Smooth muscle cell (in vitro differentiated cells): ENCODE results near the gene PRSS8. TPM values are rescaled to one million over a fixed set of nuclear protein-coding genes. Genes with fewer than 3 reads are reported as not detected.

Experiments
- DNase-seq: peaks from one replicate; lab custom pipeline; 2025; ENCODE audit not compliant: unreplicated experiment; lab: John Stamatoyannopoulos, UW
- H2AFZ ChIP-seq: fragments of 200-600 bp; sonication (generic); 2 replicates; pipeline ENCODE4 v1.6.0; 2016; ENCODE audit warnings: antibody characterized with exemption, low read depth, mild to moderate bottlenecking
- H3F3A ChIP-seq: fragments of 200-600 bp; sonication (generic); 2 replicates; pipeline ENCODE4 v1.6.0; 2017; ENCODE audit warnings: antibody characterized with exemption, low read depth
- H3K27ac ChIP-seq: fragments of 200-600 bp; sonication (generic); 2 replicates; pipeline ENCODE4 v1.5.1; 2016; ENCODE audit warnings: low read depth, mild to moderate bottlenecking
- H3K27me3 ChIP-seq: fragments of 200-600 bp; sonication (generic); 2 replicates; pipeline ENCODE4 v1.6.1; 2016; ENCODE audit warnings: low read depth, mild to moderate bottlenecking
- H3K36me3 ChIP-seq: fragments of 200-600 bp; sonication (generic); 2 replicates; pipeline ENCODE4 v1.5.1; 2016; ENCODE audit warnings: low read depth
- H3K4me1 ChIP-seq: fragments of 200-600 bp; sonication (generic); 2 replicates; pipeline ENCODE4 v1.5.1; 2016; ENCODE audit warnings: low read depth
- H3K4me2 ChIP-seq: fragments of 200-600 bp; sonication (generic); 2 replicates; pipeline ENCODE4 v1.6.0; 2016; ENCODE audit warnings: mild to moderate bottlenecking
- H3K4me3 ChIP-seq: fragments of 200-600 bp; sonication (generic); 2 replicates; pipeline ENCODE4 v1.5.1; 2016; ENCODE audit warnings: mild to moderate bottlenecking
- H3K79me2 ChIP-seq: fragments of 200-600 bp; sonication (generic); 2 replicates; pipeline ENCODE4 v1.6.0; 2016; ENCODE audit warnings: low read depth, mild to moderate bottlenecking
- H3K9ac ChIP-seq: fragments of 200-600 bp; sonication (generic); 2 replicates; pipeline ENCODE4 v1.6.0; 2016; ENCODE audit warnings: low read depth
- H3K9me3 ChIP-seq: fragments of 200-600 bp; sonication (generic); replicated peaks from 2 replicates; pipeline ENCODE4 v1.5.1; 2016; ENCODE audit warnings: low read depth
- H4K20me1 ChIP-seq: fragments of 200-600 bp; sonication (generic); 2 replicates; pipeline ENCODE4 v1.6.0; 2016; ENCODE audit warnings: low read depth
- WGBS: methylation state at CpG from one replicate; pipeline ENCODE4 v1.1.7; 2016; ENCODE audit warnings: low lambda C conversion rate; 5-methylcytosine and 5-hydroxymethylcytosine counted together
- polyA plus RNA-seq: library from polyadenylated mRNA; unstranded; fragments of >200 nt; fragmentation: Nextera tagmentation; extraction: Ambion mirVana; gene quantifications from 2 replicates; pipeline ENCODE4 v1.2.1, GENCODE V29; 2016
- total RNA-seq: library from RNA; depleted of rRNA; stranded (reverse); fragments of >200 nt; gene quantifications from 2 replicates; pipeline ENCODE4 v1.2.3, GENCODE V29; 2014
- TF ChIP-seq, protein P1 (sequence below): fragments of 200-600 bp; sonication (generic); IDR thresholded peaks from 2 replicates; pipeline ENCODE4 v1.5.1; 2017; ENCODE audit warnings: borderline replicate concordance, mild to moderate bottlenecking, antibody characterized with exemption; ENCODE audit not compliant: insufficient read depth, poor library complexity, severe bottlenecking

The PRSS8 gene
- total and polyA plus RNA-seq, 2 experiments from 2014 or later: 13.9 to 17.3 TPM

DNA sequence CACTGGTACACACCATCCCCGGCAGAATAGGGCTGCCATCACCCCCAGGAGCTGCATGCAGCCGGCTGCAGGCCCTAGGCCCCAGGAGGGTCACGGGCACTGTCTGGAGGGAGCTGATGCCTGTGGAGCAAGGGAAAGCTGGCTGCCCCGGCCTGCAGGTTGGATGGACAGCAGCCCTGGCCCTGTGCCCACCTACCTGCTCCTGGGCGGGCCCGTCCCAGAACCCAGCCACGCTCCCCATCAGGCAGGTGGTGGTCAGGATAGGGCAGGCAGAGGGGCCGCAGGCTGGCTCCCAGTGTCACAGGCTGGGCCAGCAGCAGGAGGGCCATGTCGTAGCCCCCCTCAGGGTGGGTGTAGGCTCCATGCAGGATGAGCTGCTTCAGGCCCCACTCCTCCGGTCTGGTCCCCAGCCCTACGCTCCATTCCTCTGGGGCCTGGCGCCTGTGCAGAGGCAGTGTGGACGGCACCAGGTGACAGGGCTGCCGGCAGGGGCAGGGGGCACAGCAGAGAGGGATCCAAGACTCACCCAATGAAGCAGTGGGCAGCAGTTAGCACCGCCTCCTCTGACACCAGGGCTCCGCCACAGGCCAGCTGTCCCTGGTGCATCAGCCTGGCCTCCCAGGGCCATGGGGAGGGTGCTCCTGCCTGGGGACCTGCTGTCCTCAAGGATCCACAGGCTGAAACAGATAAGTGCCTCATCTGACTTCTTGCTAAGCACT lies 50.8 kb downstream of the PRSS8 start:
- H3K9me3 ChIP-seq: no peaks in the 10 kb centered on the region
- H3K4me2 ChIP-seq: no peak overlapping the region
- no peaks in the 10 kb centered on the region for H3K36me3 ChIP-seq
- no peaks in the 10 kb centered on the region for H3K4me1 ChIP-seq
- H3K27ac ChIP-seq: no peak overlapping the region
- H2AFZ ChIP-seq: no peak overlapping the region
- H3K4me3 ChIP-seq: no peak overlapping the region
- no peaks in the 10 kb centered on the region for H3K27me3 ChIP-seq
- DNase-seq: no peak
- no peak overlapping the region for H3K9ac ChIP-seq
- peaks cover 18% of the 10 kb centered on the region for H3K79me2 ChIP-seq
- H4K20me1 ChIP-seq: peaks cover 47% of the 10 kb centered on the region
- TF ChIP-seq, protein P1, sequence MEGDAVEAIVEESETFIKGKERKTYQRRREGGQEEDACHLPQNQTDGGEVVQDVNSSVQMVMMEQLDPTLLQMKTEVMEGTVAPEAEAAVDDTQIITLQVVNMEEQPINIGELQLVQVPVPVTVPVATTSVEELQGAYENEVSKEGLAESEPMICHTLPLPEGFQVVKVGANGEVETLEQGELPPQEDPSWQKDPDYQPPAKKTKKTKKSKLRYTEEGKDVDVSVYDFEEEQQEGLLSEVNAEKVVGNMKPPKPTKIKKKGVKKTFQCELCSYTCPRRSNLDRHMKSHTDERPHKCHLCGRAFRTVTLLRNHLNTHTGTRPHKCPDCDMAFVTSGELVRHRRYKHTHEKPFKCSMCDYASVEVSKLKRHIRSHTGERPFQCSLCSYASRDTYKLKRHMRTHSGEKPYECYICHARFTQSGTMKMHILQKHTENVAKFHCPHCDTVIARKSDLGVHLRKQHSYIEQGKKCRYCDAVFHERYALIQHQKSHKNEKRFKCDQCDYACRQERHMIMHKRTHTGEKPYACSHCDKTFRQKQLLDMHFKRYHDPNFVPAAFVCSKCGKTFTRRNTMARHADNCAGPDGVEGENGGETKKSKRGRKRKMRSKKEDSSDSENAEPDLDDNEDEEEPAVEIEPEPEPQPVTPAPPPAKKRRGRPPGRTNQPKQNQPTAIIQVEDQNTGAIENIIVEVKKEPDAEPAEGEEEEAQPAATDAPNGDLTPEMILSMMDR: no peak
- H3F3A ChIP-seq: no peaks in the 10 kb centered on the region
- WGBS: 90% methylated on average over 16 of the region's 16 CpGs

DNA sequence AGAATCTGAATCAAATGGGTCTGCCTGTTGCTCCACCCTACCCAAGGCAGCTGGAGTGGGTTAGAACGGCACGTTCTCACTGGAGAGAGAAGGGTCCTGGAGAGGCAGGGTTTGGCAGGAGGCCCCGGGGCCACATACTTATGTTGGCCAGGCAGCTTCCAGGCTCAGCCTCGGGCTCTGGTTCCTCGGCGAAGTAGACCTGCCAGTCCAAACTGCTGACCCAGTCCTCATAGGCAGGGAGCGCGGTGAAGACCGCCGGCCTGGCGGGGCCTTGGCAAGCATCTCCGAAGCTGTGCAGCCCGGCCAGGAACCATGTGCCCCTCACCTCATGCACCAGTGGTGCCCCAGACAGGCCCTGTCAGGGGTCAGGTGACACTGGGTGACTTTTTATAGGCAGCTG lies 51.5 kb downstream of the PRSS8 start:
- no peak overlapping the region for H2AFZ ChIP-seq
- no peak overlapping the region for H3K27ac ChIP-seq
- no peaks in the 10 kb centered on the region for H3K36me3 ChIP-seq
- peaks cover 39% of the 10 kb centered on the region for H4K20me1 ChIP-seq
- H3K4me2 ChIP-seq: no peak overlapping the region
- TF ChIP-seq, protein P1: no peak
- H3K4me3 ChIP-seq: no peak overlapping the region
- WGBS: 98% methylated on average over 13 of the region's 13 CpGs
- no peaks in the 10 kb centered on the region for H3K4me1 ChIP-seq
- no peaks in the 10 kb centered on the region for H3K9me3 ChIP-seq
- H3K27me3 ChIP-seq: no peaks in the 10 kb centered on the region
- H3F3A ChIP-seq: no peaks in the 10 kb centered on the region
- H3K9ac ChIP-seq: no peak overlapping the region
- DNase-seq: no peak
- peaks cover 12% of the 10 kb centered on the region for H3K79me2 ChIP-seq

DNA sequence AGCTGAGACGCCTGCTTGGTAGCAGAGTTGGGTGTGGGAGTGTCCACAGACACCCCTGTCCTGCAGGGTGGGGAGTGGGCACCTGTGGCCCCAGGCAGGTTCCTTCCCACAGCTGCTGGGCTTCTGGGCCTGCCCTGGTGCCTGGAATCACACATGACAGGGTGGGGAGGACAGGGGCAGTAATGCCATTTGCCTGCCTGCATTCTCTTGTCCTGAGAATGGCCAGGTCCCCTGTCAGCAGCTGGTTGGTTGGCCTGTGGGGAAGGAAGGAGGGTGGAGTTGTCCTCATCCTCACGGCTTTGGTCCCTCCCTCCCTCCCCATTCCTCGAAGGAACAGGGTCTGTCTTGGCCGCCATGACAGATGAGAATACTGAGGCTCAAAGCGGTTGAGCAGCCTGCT lies 52.0 kb downstream of the PRSS8 start:
- H3K4me2 ChIP-seq: no peak overlapping the region
- H3K9me3 ChIP-seq: no peaks in the 10 kb centered on the region
- no peak for DNase-seq
- H3K36me3 ChIP-seq: no peaks in the 10 kb centered on the region
- H3K27ac ChIP-seq: no peak overlapping the region
- H4K20me1 ChIP-seq: peaks cover 36% of the 10 kb centered on the region
- 71% methylated on average over 5 of the region's 5 CpGs for WGBS
- no peak overlapping the region for H3K9ac ChIP-seq
- peaks cover 12% of the 10 kb centered on the region for H3K79me2 ChIP-seq
- TF ChIP-seq, protein P1: no peak
- no peaks in the 10 kb centered on the region for H3K4me1 ChIP-seq
- H3K4me3 ChIP-seq: no peak overlapping the region
- H2AFZ ChIP-seq: no peak overlapping the region
- no peaks in the 10 kb centered on the region for H3K27me3 ChIP-seq
- no peaks in the 10 kb centered on the region for H3F3A ChIP-seq

DNA sequence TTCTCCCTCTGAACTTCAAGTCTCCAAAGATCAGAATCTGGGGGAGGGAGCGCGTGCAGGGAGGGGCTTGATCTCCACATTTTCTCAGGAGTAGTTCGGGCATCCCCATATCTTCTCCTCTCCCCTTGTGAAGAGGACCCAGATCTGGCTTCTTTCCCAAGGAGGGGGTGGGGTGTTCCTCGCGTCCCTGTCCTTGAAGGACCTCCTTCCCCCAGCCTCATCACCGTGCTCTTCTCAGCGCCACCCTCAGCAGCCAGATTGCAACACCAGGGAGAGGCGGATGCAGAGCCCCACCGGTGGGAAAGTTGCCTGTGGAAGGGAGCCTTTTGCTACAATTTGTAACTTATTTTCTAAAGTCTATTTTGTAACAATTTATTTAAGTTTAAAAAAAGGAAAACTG lies 52.4 kb downstream of the PRSS8 start:
- H3K27ac ChIP-seq: no peak overlapping the region
- no peak overlapping the region for H3K4me2 ChIP-seq
- H3F3A ChIP-seq: no peaks in the 10 kb centered on the region
- no peak overlapping the region for H3K4me3 ChIP-seq
- H3K27me3 ChIP-seq: no peaks in the 10 kb centered on the region
- peaks cover 31% of the 10 kb centered on the region for H4K20me1 ChIP-seq
- H3K9ac ChIP-seq: no peak overlapping the region
- 89% methylated on average over 9 of the region's 9 CpGs for WGBS
- no peak overlapping the region for H2AFZ ChIP-seq
- TF ChIP-seq, protein P1: no peak
- H3K36me3 ChIP-seq: no peaks in the 10 kb centered on the region
- no peak for DNase-seq
- H3K9me3 ChIP-seq: no peaks in the 10 kb centered on the region
- H3K4me1 ChIP-seq: no peaks in the 10 kb centered on the region
- H3K79me2 ChIP-seq: peaks cover 12% of the 10 kb centered on the region
